ENCODE results near the gene USP49. TPM values are rescaled to one million over a fixed set of nuclear protein-coding genes. Genes with fewer than 3 reads are reported as not detected.
A peak's percentile ranks its signal among the peaks of the same experiment; 100 is the strongest.

Gene USP49
- total and polyA plus RNA-seq, 2 of the 13 experiments (the other 11 are each of a cell fraction or from before 2014, with no cell fraction given): 2.9 to 4.3 TPM

GRCh38 chr6:41787219-41787917 lies 107.8 kb downstream of the USP49 start, which contains the start of gene TOMM6 (continued):
- TF ChIP-seq ZNF660 (CRISPR knock-in tag; IDR thresholded peaks at IDR 0.05; ENCODE audit: borderline replicate concordance, low read depth) (no peak), ZNF781 (CRISPR knock-in tag; IDR thresholded peaks at IDR 0.05; ENCODE audit: borderline replicate concordance, not compliant biosample characterization) (no peak), RFX1 (IDR thresholded peaks at IDR 0.05) (no peak), EED (CRISPR knock-in tag; IDR thresholded peaks at IDR 0.05) (peak; percentile 52; the same call in 1 of the 2 replicates), CSRNP1 (CRISPR knock-in tag; IDR thresholded peaks at IDR 0.05) (no peak), MTA3 (CRISPR knock-in tag; IDR thresholded peaks at IDR 0.05) (no peak), ZBTB7B (CRISPR knock-in tag; IDR thresholded peaks at IDR 0.05) (peak; percentile 79; the same call in 1 of the 2 replicates), PITX1 (CRISPR knock-in tag; IDR thresholded peaks at IDR 0.05) (0 out of 2 replicates have a peak, but pooled peaks have one; percentile 28), TSC22D2 (CRISPR knock-in tag; IDR thresholded peaks at IDR 0.05; ENCODE audit: borderline replicate concordance) (no peak; the same call in 1 of the 2 replicates), THYN1 (CRISPR knock-in tag; IDR thresholded peaks at IDR 0.05; ENCODE audit: borderline replicate concordance, low read depth) (no peak), ZFP62 (CRISPR knock-in tag; IDR thresholded peaks at IDR 0.05) (no peak), ZNF569 (CRISPR knock-in tag; IDR thresholded peaks at IDR 0.05; ENCODE audit: borderline replicate concordance) (no peak), ZBTB10 (CRISPR knock-in tag; IDR thresholded peaks at IDR 0.05; ENCODE audit: borderline replicate concordance) (peak; percentile 34; the same call in 1 of the 2 replicates), ZBTB33 (CRISPR knock-in tag; IDR thresholded peaks at IDR 0.05) (peak; percentile 83), JUNB (CRISPR knock-in tag; IDR thresholded peaks at IDR 0.05; ENCODE audit: borderline replicate concordance) (no peak), GMEB1 (CRISPR knock-in tag; IDR thresholded peaks at IDR 0.05; ENCODE audit: borderline replicate concordance) (peak; percentile 85; the same call in 1 of the 2 replicates), MIER3 (CRISPR knock-in tag; IDR thresholded peaks at IDR 0.05; ENCODE audit: borderline replicate concordance) (peak; percentile 93)
